Activated CD4-positive, alpha-beta T cell treated with anti-CD3 and anti-CD28 coated beads for 36 hours (primary cell): Measurements from ENCODE around the gene TMC4. TPM values are rescaled to one million over a fixed set of nuclear protein-coding genes. Genes with fewer than 3 reads are reported as not detected.
A peak's percentile ranks its signal among the peaks of the same experiment; 100 is the strongest.

ENCODE experiments used
- ATAC-seq: fragments of 200-7000 bp; cut with Tn5 transposase; one replicate; pipeline ENCODE4 v1.10.0; 2021; ENCODE audit warnings: mild to moderate bottlenecking, moderate library complexity
- CTCF ChIA-PET: fragments of 350-600 bp; sonication (Branson Sonifier 250); formaldehyde crosslinking; loops from one replicate; lab custom pipeline; 2021; ENCODE audit warnings: antibody characterized with exemption; lab: Charles Lee
- POLR2A ChIA-PET: fragments of 350-600 bp; sonication (Branson Sonifier 250); formaldehyde crosslinking; loops from one replicate; lab custom pipeline; 2021; ENCODE audit warnings: antibody characterized with exemption, inconsistent platforms; lab: Charles Lee
- DNase-seq: peaks from one replicate; pipeline ENCODE4 v3.0.0-alpha.2; 2020
- H3K27ac Mint-ChIP-seq: one replicate; pipeline ENCODE4 v1.8.0; 2021; ENCODE audit warnings: mixed read lengths
- H3K27me3 Mint-ChIP-seq: one replicate; pipeline ENCODE4 v1.8.0; 2021; ENCODE audit warnings: mixed read lengths
- H3K36me3 Mint-ChIP-seq: one replicate; pipeline ENCODE4 v1.8.0; 2021; ENCODE audit warnings: low read depth, mixed read lengths
- H3K4me1 Mint-ChIP-seq: one replicate; pipeline ENCODE4 v1.8.0; 2021; ENCODE audit warnings: mixed read lengths
- H3K4me3 Mint-ChIP-seq: one replicate; pipeline ENCODE4 v1.8.0; 2021; ENCODE audit warnings: mild to moderate bottlenecking, moderate library complexity, mixed read lengths
- H3K9me3 Mint-ChIP-seq: one replicate; pipeline ENCODE4 v1.8.0; 2021; ENCODE audit warnings: low read depth, mixed read lengths
- intact Hi-C, 2 experiments: fragments of 100-400 bp; cut with DNase I in 1 of 2; cut with micrococcal nuclease in 1 of 2; formaldehyde crosslinking; loops; one replicate each; pipeline versions ENCODE4 v1.14.2 to v1.15.1; 2022 to 2024; cut with DNase I, micrococcal nuclease
- total RNA-seq, 2 experiments: library from RNA; stranded (reverse); gene quantifications; one replicate each; pipeline ENCODE4 v1.2.3, GENCODE V29; 2021

Gene TMC4
- total RNA-seq, 2 experiments from 2014 or later: 0.39 to 0.55 TPM

DNA sequence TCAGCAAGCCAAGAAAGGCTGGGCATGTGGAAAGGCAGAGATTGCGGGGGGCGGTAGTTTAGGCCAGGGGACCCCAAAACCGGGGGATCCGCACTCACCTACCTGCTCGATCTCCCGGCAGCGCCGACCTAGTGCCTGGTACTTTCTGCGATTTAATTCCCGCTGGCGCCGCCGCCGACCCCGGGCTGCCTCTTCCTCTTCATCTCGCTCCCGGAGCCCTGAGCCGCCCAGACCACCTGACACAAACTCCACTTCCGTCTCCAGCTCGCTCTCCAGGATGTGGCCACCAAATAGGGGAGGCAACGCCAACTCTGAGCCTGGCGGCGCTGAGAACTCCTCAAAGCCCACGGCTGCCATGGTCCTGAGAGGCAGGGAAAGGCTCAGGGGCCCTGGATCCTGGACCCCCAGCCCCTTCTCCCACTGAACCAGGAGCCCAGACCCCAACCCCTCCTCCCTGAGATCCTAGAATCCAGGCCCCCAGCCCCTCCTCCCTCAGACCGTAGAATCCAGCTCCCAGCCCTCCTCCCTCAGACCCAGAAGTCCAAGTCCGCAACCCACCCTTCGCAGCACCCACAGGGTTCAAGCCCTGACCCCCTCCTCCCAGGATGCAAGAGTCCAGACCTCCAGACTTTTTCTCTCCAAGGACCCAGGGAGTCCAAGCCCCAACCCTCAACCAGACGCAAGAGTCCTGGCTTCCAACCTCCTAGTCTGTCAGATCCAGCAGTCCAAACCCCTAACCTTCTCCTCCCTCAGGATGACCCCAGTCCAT, 58.4 kb downstream of the TMC4 start:
- H3K4me3 Mint-ChIP-seq: peak overlapping the region; percentile 83
- H3K4me1 Mint-ChIP-seq: peaks cover 25% of the 10 kb centered on the region
- H3K36me3 Mint-ChIP-seq: peaks cover 44% of the 10 kb centered on the region
- intact Hi-C loops: loop anchor here (1.0 to 5.0 kb wide), 12 partner anchors 12 to 1012 kb away; partner anchors contain the start of genes CNOT3 (in 2 of the 2), LENG1 (in 2 of the 2), NDUFA3 (in 2 of the 2) and LENG8 (in 1 of the 2)
- ATAC-seq (peak; percentile 55), DNase-seq (peak; percentile 76)
- peak overlapping the region; percentile 96 for H3K27ac Mint-ChIP-seq
- no peaks in the 10 kb centered on the region for H3K9me3 Mint-ChIP-seq
- H3K27me3 Mint-ChIP-seq: no peaks in the 10 kb centered on the region
- ChIA-PET POLR2A (interaction anchor here (1.0 to 3.5 kb wide), 5 partner anchors 11 to 349 kb away, joined by 3 to 32 read pairs (median 9); partner anchors contain the start of genes CNOT3, LENG9, MBOAT7 and NDUFA3), CTCF (interaction anchor here (0.6 to 1.4 kb wide), 3 partner anchors 12 to 1347 kb away, joined by 4 read pairs; partner anchors contain the start of genes CNOT3 and NDUFA3)

Other genes with a start within 250 kb of the TMC4 start
- not detected for gene CACNG8, start 210.2 kb downstream of the TMC4 start, total RNA-seq
- not detected for gene CACNG6, start 181.5 kb downstream of the TMC4 start, total RNA-seq
- gene VSTM1, start 109.3 kb downstream of the TMC4 start, total RNA-seq: not detected
- not detected for gene TARM1, start 91.8 kb downstream of the TMC4 start, total RNA-seq
- gene OSCAR, start 72.4 kb downstream of the TMC4 start, total RNA-seq: under 1 TPM; 0.67 to 0.71 TPM
- gene NDUFA3, start 70.3 kb downstream of the TMC4 start, total RNA-seq: 100 to 1,000 TPM in 1 of 2 experiments, 10 to 100 TPM in 1; 99.9 to 158 TPM
- 10 to 100 TPM; 28.5 to 39.3 TPM for gene TFPT, start 57.5 kb downstream of the TMC4 start, total RNA-seq
- 100 to 1,000 TPM in 1 of 2 experiments, 10 to 100 TPM in 1; 85.5 to 115 TPM for gene PRPF31, start 57.4 kb downstream of the TMC4 start, total RNA-seq
- 10 to 100 TPM; 61.0 to 93.8 TPM for gene CNOT3, start 35.4 kb downstream of the TMC4 start, total RNA-seq
- 1 to 10 TPM; 3.5 to 3.6 TPM for gene LENG1, start 13.4 kb downstream of the TMC4 start, total RNA-seq
- gene MBOAT7, start 16.4 kb upstream of the TMC4 start, total RNA-seq: 10 to 100 TPM; 74.9 to 96.1 TPM
- 10 to 100 TPM in 1 of 2 experiments, 1 to 10 TPM in 1; 8.3 to 12.1 TPM for gene TSEN34, start 18.1 kb upstream of the TMC4 start, total RNA-seq
- gene RPS9, start 27.7 kb upstream of the TMC4 start, total RNA-seq: 1,000 to 10,000 TPM; 1,400 to 1,725 TPM
- gene LILRB3, start 49.8 kb upstream of the TMC4 start, total RNA-seq: not detected
- not detected for gene LILRA6, start 69.6 kb upstream of the TMC4 start, total RNA-seq
- not detected for gene LILRB5, start 84.1 kb upstream of the TMC4 start, total RNA-seq
- not detected for gene LILRB2, start 108.0 kb upstream of the TMC4 start, total RNA-seq
- gene LILRA5, start 140.0 kb upstream of the TMC4 start, total RNA-seq: not detected
- not detected for gene LILRA4, start 166.0 kb upstream of the TMC4 start, total RNA-seq
- 1 to 10 TPM; 3.5 to 4.7 TPM for gene LAIR1, start 191.8 kb upstream of the TMC4 start, total RNA-seq
- under 1 TPM; 0.19 to 0.59 TPM for gene TTYH1, start 242.3 kb upstream of the TMC4 start, total RNA-seq